NCI-H2171 (cell line): ENCODE results near the gene SLFNL1.

ENCODE experiments used
- DNase-seq: peaks from one replicate; lab custom pipeline; 2025; lab: John Stamatoyannopoulos, UW

Gene SLFNL1

DNA sequence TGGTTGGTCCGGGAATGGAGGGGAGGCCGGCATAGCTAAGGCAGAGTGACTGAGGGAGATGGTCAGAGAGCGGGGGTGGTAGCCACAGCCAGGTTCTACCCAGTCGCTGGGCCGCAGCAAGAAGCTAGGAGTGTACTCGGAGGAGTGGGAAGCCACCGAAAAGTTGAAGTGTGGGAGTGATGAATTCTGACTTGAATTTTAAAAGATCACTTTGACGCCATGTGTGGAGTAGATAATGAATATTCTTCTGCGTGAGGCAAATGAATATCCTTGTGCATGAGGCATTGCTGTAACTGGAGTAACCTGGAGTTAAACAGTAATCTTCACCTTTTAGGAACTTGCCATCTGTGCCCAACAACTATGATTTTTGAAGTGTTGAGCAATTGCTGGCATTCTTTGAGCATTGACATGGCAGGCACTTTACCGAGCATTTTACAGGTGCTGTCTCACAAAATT lies 35.2 kb downstream of the SLFNL1 start:
- no peak for DNase-seq

- no peak for DNase-seq
Observed at GRCh38 chr1:40985875-40986274, 35.6 kb downstream of the SLFNL1 start.

DNA sequence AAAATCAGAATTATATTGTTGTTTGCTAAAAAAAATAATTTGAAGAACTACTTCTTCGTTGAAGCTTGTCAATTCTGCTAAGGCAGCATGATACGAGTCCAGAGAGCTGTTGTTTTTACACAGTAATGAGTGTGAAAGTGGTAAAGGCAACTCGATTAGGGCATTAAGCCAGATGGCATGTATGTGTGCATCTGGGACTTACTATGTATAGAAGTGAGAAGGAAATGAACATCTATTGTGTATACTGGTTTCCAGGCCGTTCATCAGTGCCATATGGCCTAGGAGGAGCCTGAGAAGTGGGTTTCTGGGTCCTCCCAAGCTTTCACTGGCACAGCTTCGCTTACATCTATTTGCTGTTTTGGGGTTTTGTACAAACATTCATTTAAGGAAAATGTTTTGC lies 36.4 kb downstream of the SLFNL1 start:
- peak; percentile 82 for DNase-seq

DNA sequence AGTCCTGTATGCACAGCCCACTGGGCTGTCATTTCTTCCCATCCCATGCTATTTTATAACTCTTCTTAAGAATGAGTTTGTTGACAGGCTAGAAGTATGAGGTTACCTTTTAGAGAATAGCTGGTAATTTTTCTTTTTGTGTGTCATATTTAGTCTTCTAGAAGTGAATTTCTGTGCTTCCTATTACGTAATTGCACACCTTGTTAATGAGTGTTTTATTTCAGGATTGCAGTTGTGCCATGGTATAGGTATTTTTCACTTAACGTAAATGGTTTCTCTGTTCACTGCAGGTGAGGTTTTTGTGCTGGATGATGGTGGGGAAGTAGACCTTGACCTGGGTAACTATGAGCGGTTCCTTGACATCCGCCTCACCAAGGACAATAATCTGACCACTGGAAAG lies 37.0 kb downstream of the SLFNL1 start:
- no peak for DNase-seq

- DNase-seq: no peak
Observed at GRCh38 chr1:40984066-40984465, 37.5 kb downstream of the SLFNL1 start.

DNA sequence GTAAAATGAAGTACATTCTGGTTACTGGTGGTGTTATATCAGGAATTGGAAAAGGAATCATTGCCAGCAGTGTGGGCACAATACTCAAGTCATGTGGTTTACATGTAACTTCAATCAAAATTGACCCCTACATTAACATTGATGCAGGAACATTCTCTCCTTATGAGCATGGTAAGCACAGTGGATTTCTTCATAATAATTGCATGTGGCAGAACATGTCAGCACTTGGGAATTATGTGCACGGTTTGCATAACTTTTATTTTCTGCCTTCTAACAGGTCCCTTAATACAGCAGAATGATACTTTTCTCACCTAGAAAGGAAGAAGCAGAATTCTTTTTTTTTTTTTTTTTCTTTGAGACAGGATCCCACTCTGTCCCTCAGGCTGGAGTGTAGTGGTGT lies 38.2 kb downstream of the SLFNL1 start:
- DNase-seq: no peak

DNA sequence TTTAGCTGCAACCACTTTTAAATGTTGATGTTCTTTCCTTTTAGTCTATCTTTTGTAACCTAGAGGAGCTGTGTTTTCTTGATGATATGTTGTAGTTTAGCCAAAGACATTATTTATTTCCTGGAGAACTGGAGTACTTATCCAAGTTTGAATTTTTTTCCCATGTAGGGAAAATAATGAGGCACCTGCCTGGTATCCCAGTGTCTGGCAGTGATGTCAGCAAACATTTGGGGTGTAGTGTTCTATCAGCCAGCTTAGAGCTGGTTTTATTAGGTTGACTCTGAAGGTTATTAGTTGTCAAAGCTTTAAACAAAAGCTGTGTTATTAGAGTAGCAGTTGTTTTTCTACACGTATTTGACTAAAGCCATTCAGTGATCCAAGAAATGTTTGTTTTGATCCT lies 38.8 kb downstream of the SLFNL1 start:
- DNase-seq: no peak

- DNase-seq: no peak
Observed at GRCh38 chr1:40981691-40982448, 39.7 kb downstream of the SLFNL1 start.

- DNase-seq: no peak
Observed at GRCh38 chr1:40980453-40981121, 40.9 kb downstream of the SLFNL1 start.

GRCh38 chr1:40980068-40980452 lies 41.5 kb downstream of the SLFNL1 start:
- DNase-seq: no peak

DNA sequence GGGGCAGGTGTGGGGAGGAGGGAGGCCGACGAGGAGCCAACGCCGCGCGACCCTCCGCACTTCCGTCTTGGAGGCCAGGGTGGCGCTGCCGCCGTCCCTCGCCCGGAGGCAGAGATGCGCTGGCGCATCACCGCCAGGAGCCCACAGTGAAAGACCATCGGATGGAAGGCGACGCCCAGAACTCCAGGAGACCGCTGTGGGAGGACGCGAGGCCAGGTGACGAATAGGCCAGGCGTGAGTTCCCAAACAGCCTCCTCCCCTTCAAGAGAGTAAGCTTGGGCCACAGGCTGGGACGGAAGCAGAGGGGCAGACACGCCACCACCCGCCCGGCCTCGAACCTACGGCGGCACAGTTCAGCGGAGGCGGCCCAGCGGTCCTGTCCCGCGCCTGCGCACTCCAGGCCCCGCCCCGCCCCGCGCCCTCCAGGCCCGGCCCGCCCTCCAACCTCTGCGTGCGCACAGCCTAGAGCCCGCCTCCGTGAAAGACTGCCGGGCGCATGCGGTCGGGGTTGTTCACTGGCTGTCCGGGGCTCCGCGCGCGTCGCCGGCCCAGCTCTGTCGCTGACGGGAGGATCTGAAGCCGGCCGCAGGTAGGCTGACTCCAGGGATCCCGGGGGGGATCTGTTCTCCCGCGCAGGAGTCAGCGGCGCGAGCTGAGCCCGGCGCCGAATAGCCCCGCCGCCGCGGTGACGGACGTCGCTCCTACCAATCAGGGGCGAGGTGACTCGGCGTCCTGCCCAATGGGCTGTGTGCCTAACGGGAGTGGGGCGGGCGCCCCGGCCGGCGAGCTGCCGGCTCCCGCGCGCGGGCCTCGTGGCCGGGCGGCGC lies 42.1 kb downstream of the SLFNL1 start, which contains the start of gene CTPS1:
TSS of gene CTPS1 (plus strand) at position 456 of the 827 bp plus-strand sequence. CDS start 3,595 bp downstream, outside the sequence.
- peak; percentile 97 for DNase-seq

- DNase-seq: no peak
Observed at GRCh38 chr1:40978886-40979240, 42.7 kb downstream of the SLFNL1 start.

- no peak for DNase-seq
Observed at GRCh38 chr1:40977716-40978115, 43.8 kb downstream of the SLFNL1 start.

DNA sequence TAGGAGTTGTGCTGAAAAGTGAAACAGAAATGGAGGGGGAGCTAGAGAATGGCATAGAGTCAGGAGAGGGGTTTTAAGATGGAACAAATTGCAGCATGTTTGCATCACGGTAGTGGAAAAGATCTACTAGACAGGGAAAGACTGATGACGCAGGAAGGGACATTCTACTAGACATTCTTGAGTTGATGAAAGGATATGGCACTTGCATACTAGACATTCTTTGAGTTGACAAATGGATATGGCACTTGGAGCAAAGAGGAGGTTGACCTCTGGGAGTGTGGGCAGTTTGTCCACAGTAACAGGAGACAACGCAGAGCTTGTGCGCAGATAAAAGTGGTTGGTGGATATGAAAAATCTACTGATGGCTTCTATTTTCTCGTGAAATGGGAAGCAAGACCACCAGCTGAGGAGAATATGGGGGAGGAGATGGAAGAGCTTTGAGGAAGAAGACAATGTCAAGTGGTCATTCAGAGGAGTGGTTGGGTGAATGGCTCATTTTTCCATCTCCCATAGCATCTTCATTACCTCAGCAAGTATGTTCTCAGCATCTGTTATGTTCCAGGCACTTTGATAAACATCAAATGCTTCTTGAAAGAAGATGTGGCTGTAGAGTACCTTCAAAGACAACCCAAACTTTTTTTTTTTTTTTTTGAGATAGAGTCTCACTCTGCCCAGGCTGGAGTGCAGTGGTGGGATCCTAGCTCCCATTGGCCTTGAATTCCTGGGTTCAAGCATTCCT lies 44.4 kb downstream of the SLFNL1 start:
- no peak for DNase-seq

DNA sequence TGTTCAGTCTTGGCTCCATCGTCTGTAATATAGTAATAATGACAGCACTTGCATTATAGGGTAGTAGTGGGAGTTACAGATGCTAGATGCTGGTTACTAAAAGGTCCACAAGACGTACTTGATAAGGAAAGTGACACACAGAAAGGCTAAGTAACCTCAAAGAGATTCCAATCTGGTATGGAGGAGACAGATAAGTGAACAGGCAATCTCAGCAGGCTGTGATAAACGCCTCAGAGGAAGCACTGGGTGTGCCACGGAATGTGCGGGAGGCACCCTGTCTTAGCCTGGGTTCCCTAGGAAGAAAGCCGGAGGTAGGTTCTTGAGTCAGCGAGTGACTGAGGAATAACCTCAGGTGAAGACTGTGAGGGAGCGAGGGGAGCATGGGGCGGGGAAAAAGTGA lies 46.6 kb downstream of the SLFNL1 start:
- no peak for DNase-seq

DNA sequence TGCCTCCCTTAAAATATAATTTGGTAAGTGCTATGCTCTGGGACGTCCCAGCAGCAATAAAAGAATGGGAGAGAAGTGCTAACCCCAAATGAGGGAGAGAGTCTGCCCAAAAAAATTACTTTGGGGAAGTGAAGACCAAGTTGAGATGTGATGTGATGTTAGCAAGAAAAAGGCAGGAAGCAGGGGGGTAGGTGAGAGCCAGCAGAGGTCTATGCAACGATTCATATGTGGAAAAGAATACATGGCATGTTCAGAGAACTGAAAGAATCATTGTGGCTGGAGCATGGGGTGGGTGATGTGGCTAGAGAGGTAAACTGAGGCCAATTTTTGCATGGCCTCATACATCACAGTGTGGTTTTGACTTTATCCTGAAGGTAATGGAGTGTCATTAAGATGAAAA lies 47.6 kb downstream of the SLFNL1 start:
- no peak for DNase-seq

- no peak for DNase-seq
Observed at GRCh38 chr1:40971966-40972365, 49.6 kb downstream of the SLFNL1 start.

- no peak for DNase-seq
Observed at GRCh38 chr1:40969445-40969844, 52.1 kb downstream of the SLFNL1 start.

DNA sequence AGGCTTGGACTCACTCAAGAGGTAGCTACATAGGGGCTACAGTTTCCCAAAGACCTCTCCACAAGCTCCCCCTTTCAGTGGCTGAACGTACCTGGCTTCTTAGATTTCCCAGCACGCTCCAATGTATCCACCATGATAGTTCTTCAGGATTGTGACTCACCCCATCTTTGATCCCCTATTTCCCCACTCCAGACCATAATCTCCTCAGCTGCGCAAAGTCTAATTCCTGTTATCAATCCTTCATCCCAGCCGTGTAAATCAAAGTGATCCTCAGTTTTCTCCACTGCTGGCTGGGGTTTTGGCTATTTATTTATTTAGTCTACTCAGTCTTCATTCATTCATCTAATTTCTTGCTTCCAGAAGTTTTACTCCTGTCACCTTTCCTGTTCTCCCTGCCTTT lies 55.1 kb downstream of the SLFNL1 start:
- DNase-seq: no peak
